WERI-Rb-1 (cell line): Measurements from ENCODE around the gene UCN2.

Source experiments
- DNase-seq: peaks from one replicate; pipeline ENCODE4 v3.0.0-alpha.2; 2020
- H3K27ac ChIP-seq: fragments of 250-450 bp; sonication (Bioruptor Pico); 2 replicates; pipeline ENCODE4 v1.5.1; 2020; ENCODE audit warnings: mild to moderate bottlenecking, moderate library complexity
- H3K27me3 ChIP-seq: fragments of 250-450 bp; sonication (Bioruptor Pico); 2 replicates; pipeline ENCODE4 v1.5.1; 2021; ENCODE audit warnings: mild to moderate bottlenecking, low read depth, moderate library complexity; ENCODE audit not compliant: insufficient read depth, severe bottlenecking
- H3K36me3 ChIP-seq: fragments of 250-450 bp; sonication (Bioruptor Pico); 2 replicates; pipeline ENCODE4 v1.5.1; 2020; ENCODE audit warnings: mild to moderate bottlenecking, moderate library complexity
- H3K4me3 ChIP-seq: 2 replicates; pipeline ENCODE4 v1.5.1; 2011; ENCODE audit warnings: low read depth, mild to moderate bottlenecking, control low read depth, low read length
- H3K9me3 ChIP-seq: fragments of 250-450 bp; sonication (Bioruptor Pico); 2 replicates; pipeline ENCODE4 v1.5.1; 2021; ENCODE audit warnings: mild to moderate bottlenecking, moderate library complexity; ENCODE audit not compliant: severe bottlenecking
- TF ChIP-seq, protein P1 (sequence below): IDR thresholded peaks from 2 replicates; pipeline ENCODE4 v1.5.1; 2011; ENCODE audit warnings: low read depth, mild to moderate bottlenecking, control low read depth, inconsistent platforms, low read length

UCN2 gene

DNA sequence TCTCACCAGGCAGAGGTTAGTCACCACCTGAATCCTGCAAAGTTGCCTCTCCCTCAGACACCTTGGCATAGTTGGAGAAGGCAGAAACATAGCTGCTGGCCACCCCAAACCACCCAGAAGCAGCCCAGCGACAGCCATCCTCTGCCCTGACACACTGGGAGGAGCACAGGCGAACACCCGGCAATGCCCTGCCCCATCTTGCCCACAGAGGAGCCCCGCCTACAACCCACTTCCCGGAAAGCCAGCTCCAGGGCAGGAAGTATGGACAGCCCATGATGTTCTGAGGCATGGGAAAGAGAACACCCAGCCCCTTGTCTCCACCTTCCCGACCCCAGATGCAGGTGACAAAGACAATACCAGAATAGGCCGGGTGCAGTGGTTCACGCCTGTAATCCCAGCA is 47.0 kb downstream of the UCN2 start:
- TF ChIP-seq, protein P1, sequence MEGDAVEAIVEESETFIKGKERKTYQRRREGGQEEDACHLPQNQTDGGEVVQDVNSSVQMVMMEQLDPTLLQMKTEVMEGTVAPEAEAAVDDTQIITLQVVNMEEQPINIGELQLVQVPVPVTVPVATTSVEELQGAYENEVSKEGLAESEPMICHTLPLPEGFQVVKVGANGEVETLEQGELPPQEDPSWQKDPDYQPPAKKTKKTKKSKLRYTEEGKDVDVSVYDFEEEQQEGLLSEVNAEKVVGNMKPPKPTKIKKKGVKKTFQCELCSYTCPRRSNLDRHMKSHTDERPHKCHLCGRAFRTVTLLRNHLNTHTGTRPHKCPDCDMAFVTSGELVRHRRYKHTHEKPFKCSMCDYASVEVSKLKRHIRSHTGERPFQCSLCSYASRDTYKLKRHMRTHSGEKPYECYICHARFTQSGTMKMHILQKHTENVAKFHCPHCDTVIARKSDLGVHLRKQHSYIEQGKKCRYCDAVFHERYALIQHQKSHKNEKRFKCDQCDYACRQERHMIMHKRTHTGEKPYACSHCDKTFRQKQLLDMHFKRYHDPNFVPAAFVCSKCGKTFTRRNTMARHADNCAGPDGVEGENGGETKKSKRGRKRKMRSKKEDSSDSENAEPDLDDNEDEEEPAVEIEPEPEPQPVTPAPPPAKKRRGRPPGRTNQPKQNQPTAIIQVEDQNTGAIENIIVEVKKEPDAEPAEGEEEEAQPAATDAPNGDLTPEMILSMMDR: no peak
- no peak overlapping the region for H3K27ac ChIP-seq
- no peaks in the 10 kb centered on the region for H3K36me3 ChIP-seq
- no peak overlapping the region for H3K4me3 ChIP-seq
- H3K27me3 ChIP-seq: no peaks in the 10 kb centered on the region
- no peak for DNase-seq
- no peaks in the 10 kb centered on the region for H3K9me3 ChIP-seq

DNA sequence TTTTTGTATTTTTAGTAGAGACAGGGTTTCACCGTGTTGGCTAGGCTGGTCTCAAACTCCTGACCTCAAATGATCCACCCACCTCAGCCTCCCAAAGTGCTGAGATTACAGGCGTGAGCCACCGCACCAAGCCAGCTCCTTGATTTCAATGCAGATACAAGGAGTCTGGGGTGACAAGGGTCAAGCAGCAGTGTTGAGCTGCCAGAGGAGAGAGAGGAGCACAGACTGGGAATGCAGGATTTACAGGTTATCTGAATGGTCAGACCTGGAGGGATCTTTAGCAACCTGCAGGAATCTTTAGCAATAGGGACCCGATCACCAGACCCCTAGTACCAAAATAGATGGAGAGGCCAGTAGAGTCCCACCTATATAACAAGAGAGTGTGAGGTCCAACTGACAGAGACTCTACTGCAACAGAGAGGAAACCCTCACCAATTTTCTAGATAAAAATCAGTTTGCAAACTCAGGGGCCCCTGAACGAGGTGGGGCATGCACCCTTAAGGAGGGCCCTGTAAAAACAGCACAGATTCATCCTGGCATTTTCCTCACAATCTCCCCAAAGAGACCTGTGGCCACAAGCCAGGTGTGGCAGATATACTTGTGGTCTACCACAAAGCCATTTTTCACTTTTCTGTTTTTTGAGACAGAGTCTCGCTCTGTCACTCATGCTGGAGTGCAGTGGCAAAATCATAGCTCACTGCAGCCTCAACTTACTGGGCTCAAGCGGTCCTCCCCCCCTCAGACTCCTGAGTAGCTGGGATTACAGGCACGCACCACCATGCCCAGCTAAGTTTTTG is 49.0 kb downstream of the UCN2 start:
- no peaks in the 10 kb centered on the region for H3K9me3 ChIP-seq
- no peak overlapping the region for H3K27ac ChIP-seq
- TF ChIP-seq, protein P1: no peak
- no peak overlapping the region for H3K4me3 ChIP-seq
- H3K36me3 ChIP-seq: no peaks in the 10 kb centered on the region
- H3K27me3 ChIP-seq: no peaks in the 10 kb centered on the region
- DNase-seq: no peak
